Immature natural killer cell (primary cell): ENCODE measurements around the gene FRMD5. TPM values are rescaled to one million over a fixed set of nuclear protein-coding genes. Genes with fewer than 3 reads are reported as not detected.
A peak's percentile ranks its signal among the peaks of the same experiment; 100 is the strongest.

Experiments
- DNase-seq, 3 donors: peaks; one replicate each; pipeline ENCODE4 v3.0.0; 2022; ENCODE audit warnings: mixed read lengths in 1 of 3
- H3K27ac Mint-ChIP-seq, 6 donors: one replicate each; pipeline ENCODE4 v1.8.0; 2020; ENCODE audit warnings: mixed read lengths in 6 of 6, mild to moderate bottlenecking in 5 of 6, inconsistent platforms in 4 of 6, moderate library complexity in 3 of 6
- H3K27me3 Mint-ChIP-seq, 3 donors: one replicate each; pipeline ENCODE4 v1.8.0; 2020 to 2021; ENCODE audit warnings: low read depth in 3 of 3, mild to moderate bottlenecking in 3 of 3, mixed read lengths in 3 of 3, moderate library complexity in 3 of 3, inconsistent platforms in 1 of 3
- H3K36me3 Mint-ChIP-seq, 3 donors: one replicate each; pipeline ENCODE4 v1.8.0; 2020; ENCODE audit warnings: mixed read lengths in 3 of 3, inconsistent platforms in 2 of 3, mild to moderate bottlenecking in 2 of 3
- H3K4me1 Mint-ChIP-seq, 2 donors: one replicate each; pipeline ENCODE4 v1.8.0; 2020; ENCODE audit warnings: inconsistent platforms in 2 of 2, mild to moderate bottlenecking in 2 of 2, mixed read lengths in 2 of 2, moderate library complexity in 1 of 2
- H3K4me3 Mint-ChIP-seq, 5 donors: one replicate each; pipeline ENCODE4 v1.8.0; 2020; ENCODE audit warnings: mild to moderate bottlenecking in 5 of 5, mixed read lengths in 5 of 5, inconsistent platforms in 3 of 5, moderate library complexity in 3 of 5
- H3K9me3 Mint-ChIP-seq, 6 donors: one replicate each; pipeline ENCODE4 v1.8.0; 2020; ENCODE audit warnings: mild to moderate bottlenecking in 6 of 6, mixed read lengths in 6 of 6, inconsistent platforms in 4 of 6, moderate library complexity in 3 of 6
- polyA plus RNA-seq, 3 donors: library from polyadenylated mRNA; unstranded; fragments of 300-500 nt; fragmentation: Illumina TruSeq; gene quantifications; one replicate each; pipeline ENCODE4 v1.2.3, GENCODE V29; 2021

Gene FRMD5
- polyA plus RNA-seq, 3 donors from 2014 or later: 0.08 to 0.75 (median 0.21) TPM

DNA sequence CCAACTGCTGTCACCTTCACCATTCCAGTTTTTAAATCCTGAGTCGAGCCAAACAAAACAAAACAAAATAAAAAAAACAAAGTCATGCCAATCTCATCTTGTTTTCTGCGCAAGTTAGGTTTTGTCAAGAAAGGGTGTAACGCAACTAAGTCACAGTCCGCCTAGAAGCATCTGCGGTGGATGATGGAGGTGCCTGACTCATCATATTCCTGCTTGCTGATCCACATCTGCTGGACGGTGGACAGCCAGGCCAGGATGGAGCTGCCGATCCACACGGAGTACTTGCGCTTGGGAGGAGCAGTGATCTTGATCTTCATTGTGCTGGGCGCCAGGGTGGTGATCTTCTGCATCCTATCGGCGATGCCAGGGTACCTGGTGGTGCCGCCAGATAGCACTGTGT is 206.2 kb downstream of the FRMD5 start:
- Mint-ChIP-seq H3K9me3 (no peaks in the 10 kb centered on the region), H3K4me3 (no peak overlapping the region), H3K4me1 (no peaks in the 10 kb centered on the region), H3K27ac (no peak overlapping the region), H3K36me3 (no peaks in the 10 kb centered on the region), H3K27me3 (peaks cover 0 to 7% (median 0%) of the 10 kb centered on the region in 3 donors)
- no peak for DNase-seq

GRCh38 chr15:43987924-43988323 is 207.1 kb downstream of the FRMD5 start:
- H3K27ac Mint-ChIP-seq: no peak overlapping the region
- H3K4me3 Mint-ChIP-seq: no peak overlapping the region
- no peak for DNase-seq
- no peaks in the 10 kb centered on the region for H3K4me1 Mint-ChIP-seq
- H3K27me3 Mint-ChIP-seq: peaks cover 0 to 10% (median 0%) of the 10 kb centered on the region in 3 donors
- H3K9me3 Mint-ChIP-seq: no peaks in the 10 kb centered on the region
- H3K36me3 Mint-ChIP-seq: no peaks in the 10 kb centered on the region

DNA sequence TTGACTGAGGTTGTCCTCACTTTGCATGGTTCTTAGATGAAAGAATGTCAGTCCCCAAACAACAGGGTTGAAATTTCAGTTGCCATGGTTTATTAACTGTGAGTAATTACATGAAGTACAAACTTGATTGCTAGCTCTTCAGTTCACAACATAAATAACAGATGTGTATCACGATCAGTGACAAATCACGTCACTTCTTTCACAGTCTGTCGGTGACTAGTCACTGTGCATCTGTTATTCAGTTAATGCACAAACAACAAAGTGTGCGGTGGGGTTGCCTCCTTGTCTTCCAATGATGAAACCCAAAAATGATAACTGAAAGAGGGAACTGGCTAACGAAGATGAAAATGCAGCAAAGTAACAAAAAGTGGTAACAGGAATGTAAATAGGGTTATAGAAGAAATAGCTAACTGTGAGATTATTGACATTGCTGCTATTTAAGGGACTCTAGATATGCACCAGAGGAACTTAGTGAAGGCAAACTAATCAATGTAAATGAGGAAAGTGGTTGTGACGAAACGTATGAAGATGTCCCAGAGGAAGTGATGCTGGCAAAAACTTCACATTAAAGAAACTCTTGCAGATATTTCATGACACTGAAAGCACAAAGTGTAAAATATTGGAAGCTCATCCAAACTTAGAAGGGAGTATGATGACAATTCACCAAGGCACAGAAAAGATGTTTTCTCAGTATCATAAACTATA is 208.9 kb downstream of the FRMD5 start:
- no peaks in the 10 kb centered on the region for H3K36me3 Mint-ChIP-seq
- H3K27me3 Mint-ChIP-seq: peaks cover 0 to 7% (median 0%) of the 10 kb centered on the region in 3 donors
- H3K9me3 Mint-ChIP-seq: no peaks in the 10 kb centered on the region
- H3K27ac Mint-ChIP-seq: no peak overlapping the region
- no peak overlapping the region for H3K4me3 Mint-ChIP-seq
- H3K4me1 Mint-ChIP-seq: no peaks in the 10 kb centered on the region
- no peak for DNase-seq

- Mint-ChIP-seq H3K27me3 (peaks cover 2 to 13% (median 3%) of the 10 kb centered on the region in 3 donors), H3K9me3 (peaks cover 0 to 8% (median 4%) of the 10 kb centered on the region in 6 donors), H3K27ac (no peak overlapping the region), H3K36me3 (no peaks in the 10 kb centered on the region), H3K4me3 (no peak overlapping the region), H3K4me1 (peaks cover 7 to 8% of the 10 kb centered on the region in 2 donors)
- no peak for DNase-seq
Measured at GRCh38 chr15:43981576-43981975, 213.5 kb downstream of the FRMD5 start.

- peaks cover 2 to 8% (median 4%) of the 10 kb centered on the region in 6 donors for H3K9me3 Mint-ChIP-seq
- peaks cover 3 to 14% (median 5%) of the 10 kb centered on the region in 3 donors for H3K27me3 Mint-ChIP-seq
- peak; percentile 57 to 68 (median 58) for DNase-seq
- H3K4me3 Mint-ChIP-seq: peak overlapping the region in 2 of 5 donors; percentile 4 to 19
- no peaks in the 10 kb centered on the region for H3K36me3 Mint-ChIP-seq
- H3K4me1 Mint-ChIP-seq: peaks cover 18 to 30% of the 10 kb centered on the region in 2 donors
- H3K27ac Mint-ChIP-seq: peak overlapping the region in 4 of 6 donors; percentile 30 to 85 (median 62)
Measured at GRCh38 chr15:43977072-43977884, 217.8 kb downstream of the FRMD5 start.

GRCh38 chr15:43975770-43976169 is 219.3 kb downstream of the FRMD5 start:
- H3K27ac Mint-ChIP-seq: no peak overlapping the region
- H3K4me1 Mint-ChIP-seq: peaks cover 18 to 30% of the 10 kb centered on the region in 2 donors
- H3K36me3 Mint-ChIP-seq: no peaks in the 10 kb centered on the region
- peak overlapping the region in 1 of 5 donors; percentile 9 for H3K4me3 Mint-ChIP-seq
- peaks cover 3 to 15% (median 5%) of the 10 kb centered on the region in 3 donors for H3K27me3 Mint-ChIP-seq
- no peak for DNase-seq
- H3K9me3 Mint-ChIP-seq: peaks cover 2 to 8% (median 4%) of the 10 kb centered on the region in 6 donors

GRCh38 chr15:43975326-43975725 is 219.7 kb downstream of the FRMD5 start:
- Mint-ChIP-seq H3K36me3 (no peaks in the 10 kb centered on the region), H3K4me1 (peaks cover 18 to 30% of the 10 kb centered on the region in 2 donors), H3K27ac (no peak overlapping the region), H3K9me3 (peaks cover 2 to 8% (median 4%) of the 10 kb centered on the region in 6 donors), H3K27me3 (peaks cover 3 to 15% (median 5%) of the 10 kb centered on the region in 3 donors), H3K4me3 (no peak overlapping the region)
- no peak for DNase-seq

DNA sequence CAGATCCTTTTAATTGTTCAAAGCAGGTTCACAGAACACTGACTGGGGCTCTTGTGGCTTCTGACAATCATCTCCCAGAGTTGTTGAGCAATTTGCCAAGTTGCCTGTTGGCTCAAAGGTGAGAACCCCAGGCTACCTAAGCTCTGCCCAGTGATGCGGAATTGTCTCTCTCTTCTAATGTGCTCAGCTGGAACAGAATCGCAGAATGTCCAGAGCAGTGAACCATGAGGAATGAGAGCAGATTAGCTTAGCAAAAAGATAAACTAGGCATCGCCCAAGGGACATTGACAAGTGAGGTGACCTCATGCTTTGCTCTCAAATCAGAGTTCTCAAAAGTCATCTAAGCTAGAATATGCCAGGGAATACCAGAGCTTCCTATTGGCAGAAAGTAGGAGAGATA is 220.2 kb downstream of the FRMD5 start:
- H3K4me1 Mint-ChIP-seq: peaks cover 18 to 30% of the 10 kb centered on the region in 2 donors
- H3K36me3 Mint-ChIP-seq: no peaks in the 10 kb centered on the region
- no peak overlapping the region for H3K27ac Mint-ChIP-seq
- no peak for DNase-seq
- H3K27me3 Mint-ChIP-seq: peaks cover 3 to 15% (median 5%) of the 10 kb centered on the region in 3 donors
- no peak overlapping the region for H3K4me3 Mint-ChIP-seq
- peaks cover 2 to 8% (median 4%) of the 10 kb centered on the region in 6 donors for H3K9me3 Mint-ChIP-seq

- DNase-seq: no peak
- H3K4me1 Mint-ChIP-seq: peaks cover 1 to 5% of the 10 kb centered on the region in 2 donors
- no peak overlapping the region for H3K27ac Mint-ChIP-seq
- no peaks in the 10 kb centered on the region for H3K36me3 Mint-ChIP-seq
- no peaks in the 10 kb centered on the region for H3K9me3 Mint-ChIP-seq
- H3K27me3 Mint-ChIP-seq: peaks cover 0 to 10% (median 5%) of the 10 kb centered on the region in 3 donors
- H3K4me3 Mint-ChIP-seq: no peak overlapping the region
Measured at GRCh38 chr15:43969802-43970375, 225.2 kb downstream of the FRMD5 start.

DNA sequence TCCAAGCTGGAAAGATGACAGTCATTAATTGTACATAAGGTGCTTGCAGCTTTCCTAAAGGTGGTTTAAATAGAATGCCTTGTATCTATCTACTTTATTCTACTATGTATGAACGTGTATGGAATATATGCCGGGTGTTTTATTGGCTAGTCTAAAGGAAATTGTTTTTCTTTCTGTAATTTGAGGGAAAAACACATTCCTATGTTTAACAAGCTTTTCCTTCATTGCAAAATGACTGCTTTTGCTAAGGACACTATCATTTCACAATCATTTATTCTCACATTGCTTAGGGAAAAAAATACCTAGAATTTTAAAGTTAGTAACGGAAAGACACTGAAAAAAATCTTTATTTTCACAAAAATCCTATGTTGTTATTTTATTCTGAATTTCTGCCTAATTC is 226.5 kb downstream of the FRMD5 start:
- H3K4me3 Mint-ChIP-seq: no peak overlapping the region
- H3K27me3 Mint-ChIP-seq: peaks cover 0 to 11% (median 6%) of the 10 kb centered on the region in 3 donors
- no peaks in the 10 kb centered on the region for H3K4me1 Mint-ChIP-seq
- no peak overlapping the region for H3K27ac Mint-ChIP-seq
- no peaks in the 10 kb centered on the region for H3K9me3 Mint-ChIP-seq
- no peak for DNase-seq
- H3K36me3 Mint-ChIP-seq: no peaks in the 10 kb centered on the region

GRCh38 chr15:43966646-43967045 is 228.4 kb downstream of the FRMD5 start:
- no peaks in the 10 kb centered on the region for H3K36me3 Mint-ChIP-seq
- no peak overlapping the region for H3K4me3 Mint-ChIP-seq
- H3K4me1 Mint-ChIP-seq: no peaks in the 10 kb centered on the region
- H3K27me3 Mint-ChIP-seq: peaks cover 0 to 6% (median 2%) of the 10 kb centered on the region in 3 donors
- H3K27ac Mint-ChIP-seq: no peak overlapping the region
- no peaks in the 10 kb centered on the region for H3K9me3 Mint-ChIP-seq
- no peak for DNase-seq

DNA sequence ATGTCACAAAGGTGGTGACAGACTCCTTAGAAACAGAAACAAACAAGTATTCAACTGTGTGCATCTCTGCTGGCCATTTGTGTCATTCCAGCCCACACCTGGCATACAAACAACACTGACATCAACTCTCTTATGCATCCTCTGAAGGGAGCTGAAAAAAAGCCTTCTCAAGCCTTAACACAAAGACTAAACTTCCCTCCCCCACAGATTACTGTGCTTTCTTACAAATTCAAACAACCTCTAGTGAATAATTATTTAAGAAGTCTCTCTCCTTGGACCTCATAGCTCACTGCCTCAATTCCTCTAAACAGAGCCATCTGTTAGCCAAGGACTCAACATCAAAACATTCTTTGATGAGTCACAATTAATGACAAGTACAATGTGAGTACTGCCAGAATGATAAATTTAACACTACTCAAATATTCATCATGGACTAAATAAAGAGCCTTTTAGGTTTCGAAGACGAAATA is 236.2 kb downstream of the FRMD5 start:
- no peak for DNase-seq
- Mint-ChIP-seq H3K9me3 (no peaks in the 10 kb centered on the region), H3K27me3 (peaks cover 2 to 9% (median 3%) of the 10 kb centered on the region in 3 donors), H3K4me3 (no peak overlapping the region), H3K27ac (no peak overlapping the region), H3K36me3 (no peaks in the 10 kb centered on the region), H3K4me1 (no peaks in the 10 kb centered on the region)

DNA sequence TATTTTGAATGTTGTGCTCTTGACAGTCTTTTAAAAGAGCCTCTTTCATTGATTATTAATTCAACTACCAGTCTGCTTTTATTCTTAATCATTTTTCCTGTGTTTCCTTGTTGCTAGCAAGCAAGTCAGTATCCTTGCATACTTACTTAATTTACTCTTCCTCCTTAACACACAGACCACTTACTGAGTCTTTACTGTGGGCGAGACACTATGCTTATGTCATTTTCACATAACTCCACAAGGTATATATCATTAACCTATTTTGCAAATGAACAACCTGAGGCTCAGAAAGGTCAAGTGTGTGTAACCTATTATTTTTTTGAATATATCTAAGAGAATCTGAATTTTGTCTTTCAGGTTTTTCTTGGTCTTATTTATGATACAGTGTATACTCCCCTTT is 237.3 kb downstream of the FRMD5 start:
- Mint-ChIP-seq H3K4me1 (no peaks in the 10 kb centered on the region), H3K27me3 (peaks cover 0 to 8% (median 4%) of the 10 kb centered on the region in 3 donors), H3K9me3 (no peaks in the 10 kb centered on the region), H3K27ac (no peak overlapping the region), H3K36me3 (no peaks in the 10 kb centered on the region), H3K4me3 (no peak overlapping the region)
- no peak for DNase-seq

- H3K27me3 Mint-ChIP-seq: peaks cover 0 to 10% (median 2%) of the 10 kb centered on the region in 3 donors
- no peaks in the 10 kb centered on the region for H3K4me1 Mint-ChIP-seq
- no peaks in the 10 kb centered on the region for H3K36me3 Mint-ChIP-seq
- H3K4me3 Mint-ChIP-seq: no peak overlapping the region
- no peaks in the 10 kb centered on the region for H3K9me3 Mint-ChIP-seq
- H3K27ac Mint-ChIP-seq: no peak overlapping the region
- DNase-seq: no peak
Measured at GRCh38 chr15:43955140-43955539, 239.9 kb downstream of the FRMD5 start.
